GM12873 (cell line): ENCODE data around the gene GFM1.

ENCODE experiments used
- TF ChIP-seq, protein P1 (sequence below): IDR thresholded peaks from 2 replicates; pipeline ENCODE4 v1.5.1; 2012; ENCODE audit warnings: low read depth, mild to moderate bottlenecking, moderate library complexity, low read length, control low read depth; ENCODE audit not compliant: insufficient read depth; ENCODE audit errors: missing control alignments

Gene GFM1

GRCh38 chr3:158728061-158728377 is 83.7 kb downstream of the GFM1 start:
- TF ChIP-seq, protein P1, sequence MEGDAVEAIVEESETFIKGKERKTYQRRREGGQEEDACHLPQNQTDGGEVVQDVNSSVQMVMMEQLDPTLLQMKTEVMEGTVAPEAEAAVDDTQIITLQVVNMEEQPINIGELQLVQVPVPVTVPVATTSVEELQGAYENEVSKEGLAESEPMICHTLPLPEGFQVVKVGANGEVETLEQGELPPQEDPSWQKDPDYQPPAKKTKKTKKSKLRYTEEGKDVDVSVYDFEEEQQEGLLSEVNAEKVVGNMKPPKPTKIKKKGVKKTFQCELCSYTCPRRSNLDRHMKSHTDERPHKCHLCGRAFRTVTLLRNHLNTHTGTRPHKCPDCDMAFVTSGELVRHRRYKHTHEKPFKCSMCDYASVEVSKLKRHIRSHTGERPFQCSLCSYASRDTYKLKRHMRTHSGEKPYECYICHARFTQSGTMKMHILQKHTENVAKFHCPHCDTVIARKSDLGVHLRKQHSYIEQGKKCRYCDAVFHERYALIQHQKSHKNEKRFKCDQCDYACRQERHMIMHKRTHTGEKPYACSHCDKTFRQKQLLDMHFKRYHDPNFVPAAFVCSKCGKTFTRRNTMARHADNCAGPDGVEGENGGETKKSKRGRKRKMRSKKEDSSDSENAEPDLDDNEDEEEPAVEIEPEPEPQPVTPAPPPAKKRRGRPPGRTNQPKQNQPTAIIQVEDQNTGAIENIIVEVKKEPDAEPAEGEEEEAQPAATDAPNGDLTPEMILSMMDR: no peak

DNA sequence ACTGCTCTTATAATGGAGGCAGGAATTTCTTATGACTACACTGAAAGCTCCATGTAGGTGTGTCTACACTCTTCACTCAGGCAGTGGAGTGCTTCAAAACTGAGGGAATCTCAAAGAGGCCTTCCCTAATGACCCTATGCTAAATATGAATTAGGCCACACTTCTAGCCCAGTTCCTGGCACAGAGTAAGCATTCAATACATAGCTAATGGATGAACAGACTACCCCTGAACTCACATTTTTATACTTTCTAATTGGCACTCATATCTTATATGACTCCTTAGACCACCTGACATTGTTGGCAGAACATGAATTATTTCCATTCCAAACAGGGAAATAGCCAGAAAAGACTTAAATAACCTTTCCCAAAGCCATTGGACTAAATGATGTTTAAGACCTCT is 84.5 kb downstream of the GFM1 start:
- TF ChIP-seq, protein P1: no peak

- TF ChIP-seq, protein P1: no peak
Observed at GRCh38 chr3:158731486-158731885, 87.2 kb downstream of the GFM1 start.

GRCh38 chr3:158731938-158732855 is 87.9 kb downstream of the GFM1 start, which contains the start of gene RARRES1:
Gene RARRES1 (minus strand): TSS chr3:158732457. CDS start chr3:158732415, 42 bp downstream.
- TF ChIP-seq, protein P1: no peak

- TF ChIP-seq, protein P1: no peak
Observed at GRCh38 chr3:158732856-158733200, 88.5 kb downstream of the GFM1 start.

GRCh38 chr3:158733656-158734055 is 89.3 kb downstream of the GFM1 start:
- TF ChIP-seq, protein P1: no peak

DNA sequence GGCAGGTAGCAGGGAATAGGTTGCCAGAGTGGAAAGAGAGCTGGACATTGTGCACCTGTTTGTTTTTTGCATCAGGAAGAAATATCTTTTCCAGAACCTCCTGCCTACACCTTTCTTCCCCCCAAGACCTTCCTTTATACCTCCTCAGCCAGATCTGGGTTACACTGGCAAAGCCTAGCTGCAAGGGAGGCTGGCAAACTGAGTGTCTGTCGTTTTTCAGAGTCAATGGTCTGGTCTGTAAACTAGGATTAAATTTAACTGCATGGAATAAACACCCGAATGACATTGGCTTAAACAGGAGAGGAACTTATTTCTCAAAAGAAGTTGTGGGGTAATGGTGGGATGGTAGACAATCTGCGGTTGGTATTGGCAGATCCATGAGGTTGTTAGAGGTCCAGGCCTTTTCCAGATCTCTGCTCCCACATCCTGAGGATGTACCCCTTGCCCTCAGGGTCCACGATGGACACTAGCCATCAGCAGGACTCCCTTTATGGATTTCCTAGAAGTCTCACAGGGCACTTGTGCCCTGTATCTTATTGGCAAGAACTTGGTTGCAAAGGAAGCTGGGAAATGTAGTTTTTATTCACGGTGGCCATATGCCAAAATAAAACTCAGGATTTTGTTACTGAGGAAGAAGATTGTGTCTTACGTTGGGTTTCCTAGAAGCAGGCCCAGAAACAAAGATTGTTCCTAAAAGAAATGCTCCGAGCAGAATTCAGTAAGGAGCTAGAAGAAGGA is 91.1 kb downstream of the GFM1 start:
- TF ChIP-seq, protein P1: no peak
